GM10248 (cell line): Measurements from ENCODE around the gene SHISA3.

Source experiments
- CTCF ChIA-PET: fragments of 300-600 bp; sonication (Branson Sonifier 250); formaldehyde crosslinking; extraction: SDS; loops from one replicate; lab custom pipeline; 2021; ENCODE audit warnings: antibody characterized with exemption; lab: Yijun Ruan, JAX
- POLR2A ChIA-PET: fragments of 350-650 bp; sonication (Branson Sonifier 250); formaldehyde crosslinking; extraction: SDS; loops from one replicate; lab custom pipeline; 2020; ENCODE audit warnings: antibody characterized with exemption; lab: Yijun Ruan, JAX
- DNase-seq: peaks from one replicate; pipeline ENCODE4 v3.0.0; 2012; ENCODE audit errors: extremely low spot score
- TF ChIP-seq, protein P1 (sequence below): IDR thresholded peaks from 2 replicates; pipeline ENCODE4 v1.5.1; 2012; ENCODE audit warnings: mild to moderate bottlenecking, low read depth; ENCODE audit errors: extremely low read depth, missing control alignments, control extremely low read depth

Gene SHISA3

DNA sequence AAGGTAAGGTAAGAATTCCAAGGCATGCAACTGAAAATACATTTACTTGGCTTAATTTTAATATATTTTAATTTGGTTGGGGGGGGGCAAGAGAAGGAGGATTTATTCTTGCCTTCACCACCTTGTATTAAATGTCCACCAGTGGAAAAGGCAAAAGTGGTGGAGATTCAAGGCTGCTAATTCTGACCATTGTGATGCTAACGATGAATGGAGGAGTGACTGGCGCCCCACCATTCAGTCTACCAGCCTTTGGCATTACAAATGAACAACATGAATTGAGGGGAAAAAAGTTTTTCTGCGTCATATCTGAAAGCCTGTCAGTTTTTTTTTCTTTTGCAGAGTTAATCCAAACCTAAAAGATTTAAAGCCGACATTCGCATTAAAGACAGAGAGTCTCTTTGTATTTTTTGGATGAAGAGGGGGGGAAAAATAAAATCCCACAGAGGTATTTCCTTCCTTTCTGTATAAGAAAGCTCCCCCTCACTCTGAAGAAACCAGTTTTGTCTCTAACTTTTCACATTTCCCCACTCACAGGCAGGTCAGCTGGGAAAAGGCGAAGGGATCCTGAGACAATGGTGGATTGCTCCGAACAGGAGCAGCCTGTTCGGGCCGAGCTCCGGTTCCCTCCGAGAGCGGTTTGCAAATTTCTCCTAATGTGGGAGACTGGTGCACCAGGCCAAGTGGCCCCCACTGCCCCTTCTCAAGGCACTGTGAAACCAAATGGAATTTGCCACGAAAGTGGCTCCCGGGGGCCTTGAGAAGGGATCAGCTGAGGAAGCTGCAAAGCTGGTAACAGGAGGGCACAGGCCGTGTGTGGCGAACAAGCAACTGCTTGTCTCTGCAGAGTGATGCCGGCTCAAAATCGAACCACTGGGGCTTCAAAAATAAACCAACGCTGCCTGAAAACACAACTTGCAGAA, 28.1 kb downstream of the SHISA3 start:
- no peak for DNase-seq
- ChIA-PET POLR2A (interaction anchor here (0.7 kb wide), 1 partner anchor 156 kb away, joined by 10 read pairs; no protein-coding TSS in a partner anchor), CTCF (interaction anchor here (2.5 kb wide), 1 partner anchor 9 kb away, joined by 7 read pairs; no protein-coding TSS in a partner anchor)
- TF ChIP-seq, protein P1, sequence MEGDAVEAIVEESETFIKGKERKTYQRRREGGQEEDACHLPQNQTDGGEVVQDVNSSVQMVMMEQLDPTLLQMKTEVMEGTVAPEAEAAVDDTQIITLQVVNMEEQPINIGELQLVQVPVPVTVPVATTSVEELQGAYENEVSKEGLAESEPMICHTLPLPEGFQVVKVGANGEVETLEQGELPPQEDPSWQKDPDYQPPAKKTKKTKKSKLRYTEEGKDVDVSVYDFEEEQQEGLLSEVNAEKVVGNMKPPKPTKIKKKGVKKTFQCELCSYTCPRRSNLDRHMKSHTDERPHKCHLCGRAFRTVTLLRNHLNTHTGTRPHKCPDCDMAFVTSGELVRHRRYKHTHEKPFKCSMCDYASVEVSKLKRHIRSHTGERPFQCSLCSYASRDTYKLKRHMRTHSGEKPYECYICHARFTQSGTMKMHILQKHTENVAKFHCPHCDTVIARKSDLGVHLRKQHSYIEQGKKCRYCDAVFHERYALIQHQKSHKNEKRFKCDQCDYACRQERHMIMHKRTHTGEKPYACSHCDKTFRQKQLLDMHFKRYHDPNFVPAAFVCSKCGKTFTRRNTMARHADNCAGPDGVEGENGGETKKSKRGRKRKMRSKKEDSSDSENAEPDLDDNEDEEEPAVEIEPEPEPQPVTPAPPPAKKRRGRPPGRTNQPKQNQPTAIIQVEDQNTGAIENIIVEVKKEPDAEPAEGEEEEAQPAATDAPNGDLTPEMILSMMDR: no peak

DNA sequence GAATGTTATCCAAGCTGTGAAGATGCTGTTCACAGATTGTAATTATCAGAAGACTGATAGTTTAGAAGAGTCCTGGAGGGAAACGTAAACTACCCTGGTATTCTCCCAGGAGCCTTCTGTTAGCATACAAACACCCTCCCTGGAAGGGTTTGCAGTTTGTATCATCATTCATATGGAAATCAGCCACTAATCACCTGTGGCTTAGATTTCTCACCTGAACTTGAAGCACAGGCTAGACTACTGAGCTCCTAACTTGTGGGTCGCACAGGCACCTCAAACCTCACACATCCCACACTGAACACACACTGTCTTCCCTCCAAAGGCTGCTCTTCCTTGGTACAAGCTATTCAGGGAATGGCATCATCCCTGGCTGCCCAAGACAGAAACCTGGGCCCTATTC, 30.7 kb downstream of the SHISA3 start:
- CTCF ChIA-PET: interaction anchor here (1.3 to 2.4 kb wide), 2 partner anchors 9 to 10 kb away, joined by 3 to 6 read pairs; no protein-coding TSS in a partner anchor
- POLR2A ChIA-PET: no interaction called here

GRCh38 chr4:42436928-42437565, 39.8 kb downstream of the SHISA3 start:
- CTCF ChIA-PET: interaction anchor here (1.0 to 1.4 kb wide), 2 partner anchors 10 kb away, joined by 3 to 6 read pairs; no protein-coding TSS in a partner anchor
- TF ChIP-seq, protein P1: no peak
- no peak for DNase-seq
- POLR2A ChIA-PET: no interaction called here

More for the DNA sequence above, 30.7 kb downstream of the SHISA3 start:
- DNase-seq: no peak
- TF ChIP-seq, protein P1: no peak

DNA sequence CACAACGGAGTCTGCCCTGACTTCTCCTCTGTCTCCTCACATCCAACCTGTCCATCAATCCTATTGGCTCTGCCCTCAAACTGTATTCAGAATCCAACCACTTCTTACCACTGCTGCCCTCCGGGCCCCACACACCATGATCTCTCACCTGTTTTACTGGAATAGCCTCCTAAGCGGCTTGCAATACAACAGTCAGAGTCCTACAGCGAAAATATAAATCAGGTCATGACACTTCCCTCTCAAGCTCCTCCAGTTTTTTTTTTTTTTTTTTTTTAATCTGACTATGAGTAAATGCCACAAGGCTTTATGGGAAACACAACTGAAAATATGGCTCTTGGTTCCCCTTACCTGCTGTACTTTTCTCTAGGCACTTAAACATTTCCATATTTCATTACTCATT, 42.8 kb downstream of the SHISA3 start:
- no peak for DNase-seq
- ChIA-PET CTCF (no interaction called here), POLR2A (interaction anchor here (0.6 kb wide), 1 partner anchor 469 kb away, joined by 3 read pairs; no protein-coding TSS in a partner anchor)
- TF ChIP-seq, protein P1: no peak

DNA sequence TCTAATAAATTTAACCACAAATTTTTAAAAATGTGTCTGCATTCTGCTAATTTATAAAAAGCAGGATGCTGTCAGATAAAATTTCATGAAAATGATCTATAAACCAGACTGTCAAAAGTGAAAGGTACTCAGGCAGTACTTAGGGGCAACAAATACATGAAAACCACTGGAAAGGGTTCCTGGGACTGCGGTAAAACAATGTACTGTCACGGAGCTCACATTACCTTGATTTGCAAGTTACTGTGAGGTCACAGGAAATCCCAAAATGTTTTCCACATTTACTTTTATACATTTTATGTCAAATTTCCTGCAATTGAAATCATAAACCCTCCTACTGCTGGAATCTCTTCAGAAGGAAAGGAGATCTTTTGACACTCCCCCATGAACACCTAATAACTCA, 45.3 kb downstream of the SHISA3 start:
- TF ChIP-seq, protein P1: no peak
- POLR2A ChIA-PET: no interaction called here
- DNase-seq: no peak
- CTCF ChIA-PET: interaction anchor here (2.1 kb wide), 1 partner anchor 8 kb away, joined by 5 read pairs; no protein-coding TSS in a partner anchor

GRCh38 chr4:42445038-42445437, 47.8 kb downstream of the SHISA3 start:
- CTCF ChIA-PET: interaction anchor here (1.0 to 1.1 kb wide), 2 partner anchors 15 to 79 kb away, joined by 3 read pairs; no protein-coding TSS in a partner anchor
- POLR2A ChIA-PET: interaction anchor here (0.7 kb wide), 1 partner anchor 11 kb away, joined by 3 read pairs; no protein-coding TSS in a partner anchor
- DNase-seq: no peak
- TF ChIP-seq, protein P1: no peak
